K562 (cell line): ENCODE data around the gene SP140L. TPM values are rescaled to one million over a fixed set of nuclear protein-coding genes. Genes with fewer than 3 reads are reported as not detected.

Experiments used
- GABPB1 ChIP-seq: sonication (generic); formaldehyde crosslinking; IDR thresholded peaks from 2 replicates; pipeline ENCODE4 v1.8.0; 2022; ENCODE audit warnings: mild to moderate bottlenecking, missing genetic modification reagents
- MCM2 ChIP-seq: fragments of 450-650 bp; IDR thresholded peaks from 2 replicates; pipeline ENCODE4 v1.6.1; 2017; ENCODE audit warnings: low read depth, mild to moderate bottlenecking
- MGA ChIP-seq: fragments of 450-650 bp; IDR thresholded peaks from 2 replicates; pipeline ENCODE4 v1.6.1; 2016; ENCODE audit warnings: mild to moderate bottlenecking, moderate library complexity
- MNT ChIP-seq, 2 experiments: fragments of 450-650 bp; conservative IDR thresholded peaks; 2 replicates each; pipeline ENCODE4 v1.6.1; 2017; ENCODE audit warnings: mild to moderate bottlenecking in 2 of 2, moderate library complexity in 2 of 2
- NCOA2 ChIP-seq, 2 experiments: fragments of 450-650 bp; IDR thresholded peaks; 2 replicates each; pipeline ENCODE4 v1.6.1; 2018; ENCODE audit warnings: mild to moderate bottlenecking in 2 of 2, moderate library complexity in 1 of 2; ENCODE audit not compliant: partially characterized antibody in 2 of 2
- NRF1 ChIP-seq, 2 experiments: fragments of 450-650 bp; IDR thresholded peaks in 1 of 2; conservative IDR thresholded peaks in 1 of 2; 2 replicates each; pipeline ENCODE4 v1.6.1; 2014; ENCODE audit warnings: mild to moderate bottlenecking in 2 of 2
- POLR2G ChIP-seq: fragments of 200-400 bp; formaldehyde crosslinking; IDR thresholded peaks from 2 replicates; pipeline ENCODE4 v1.6.1; 2017; ENCODE audit warnings: low read depth, mild to moderate bottlenecking, antibody characterized with exemption, low read length, moderate library complexity
- SMARCC2 ChIP-seq: fragments of 450-650 bp; IDR thresholded peaks from 2 replicates; pipeline ENCODE4 v1.6.1; 2017; ENCODE audit warnings: antibody characterized with exemption, moderate library complexity, mild to moderate bottlenecking, low read depth
- STAG1 ChIP-seq: sonication (generic); formaldehyde crosslinking; IDR thresholded peaks from 2 replicates; pipeline ENCODE4 v1.5.0; 2020; ENCODE audit warnings: missing genetic modification reagents, borderline replicate concordance
- ZC3H11A ChIP-seq: IDR thresholded peaks from 2 replicates; pipeline ENCODE4 v1.6.1; 2012; ENCODE audit warnings: low read depth, low read length, improper control_type of control experiment
- ZNF121 ChIP-seq: sonication (generic); formaldehyde crosslinking; conservative IDR thresholded peaks from 2 replicates; pipeline ENCODE4 v1.8.0; 2022; ENCODE audit warnings: missing genetic modification reagents
- ZNF124 ChIP-seq: sonication (generic); formaldehyde crosslinking; IDR thresholded peaks from 2 replicates; pipeline ENCODE4 v1.8.1; 2022; ENCODE audit warnings: missing genetic modification reagents
- ZNF699 ChIP-seq: fragments of 250-450 bp; sonication (Bioruptor Pico); IDR thresholded peaks from 2 replicates; pipeline ENCODE4 v1.8.0; 2021; ENCODE audit warnings: mild to moderate bottlenecking, moderate library complexity; ENCODE audit not compliant: insufficient replicate concordance
- ZSCAN29 ChIP-seq: fragments of 450-650 bp; IDR thresholded peaks from 2 replicates; pipeline ENCODE4 v1.6.1; 2017
- polyA plus RNA-seq, 8 experiments: library from polyadenylated mRNA; depleted of rRNA in 4 of 8; stranded (reverse) in 5 of 8; unstranded in 3 of 8; fragments of >200 nt; fragmentation: Nextera tagmentation in 2 of 8; fragmentation: Illumina TruSeq in 1 of 8; extraction: Ambion mirVana in 2 of 8; extraction: Trizol in 1 of 8; gene quantifications; 2 replicates each; pipeline versions ENCODE4 v1.2.1 to v1.2.3, GENCODE V29; 2011 to 2014; ENCODE audit warnings: inconsistent platforms in 1 of 8, missing spikeins in 1 of 8
- total RNA-seq, 7 experiments: library from RNA; depleted of rRNA in 6 of 7; stranded (reverse); fragments of >200 nt in 6 of 7; fragmentation: Illumina TruSeq in 2 of 7; extraction: Trizol in 2 of 7; gene quantifications; 2 replicates each; pipeline versions ENCODE4 v1.2.1 to v1.2.3, GENCODE V29; 2011 to 2021; ENCODE audit warnings: low replicate concordance in 1 of 7

SP140L gene
- total and polyA plus RNA-seq, 9 of the 15 experiments (the other 6 are each of a cell fraction or from before 2014, with no cell fraction given): 4.0 to 15.5 (median 11.3) TPM

GRCh38 chr2:230411570-230412370, 84.8 kb downstream of the SP140L start (continued):
- TF ChIP-seq ZNF121 (CRISPR knock-in tag): no peak
- TF ChIP-seq SMARCC2: no peak
- TF ChIP-seq ZC3H11A: no peak
- no peak for TF ChIP-seq MCM2
- no peak for TF ChIP-seq NCOA2 (IDR thresholded peaks at IDR 0.05; ENCODE audit: partially characterized antibody in 2 of 2)
- TF ChIP-seq GABPB1 (CRISPR knock-in tag): peak; percentile 51; the same call in 1 of the 2 replicates
- peak; percentile 89 for TF ChIP-seq POLR2G
- no peak for TF ChIP-seq STAG1
- TF ChIP-seq MNT (conservative IDR thresholded peaks at IDR 0.05): 0 out of 4 replicates have a peak, but pooled peaks of 1 of the 2 experiments have one; percentile 20
- TF ChIP-seq ZNF699: no peak
- peak; percentile 82 for TF ChIP-seq MGA
- no peak for TF ChIP-seq ZNF124 (CRISPR knock-in tag)
- peak; percentile 65 to 68 for TF ChIP-seq NRF1 (conservative IDR thresholded peaks at IDR 0.05 in 1 of 2, IDR thresholded peaks at IDR 0.05 in 1 of 2)
- 0 out of 2 replicates have a peak, but pooled peaks have one; percentile 46 for TF ChIP-seq ZSCAN29
